Stimulated activated CD4-positive, alpha-beta T cell treated with anti-CD3 and anti-CD28 coated beads, Interleukin-15, amount 100 ng/mL, for 48 hours (primary cell): Measurements from ENCODE around the gene SAP30.
A peak's percentile ranks its signal among the peaks of the same experiment; 100 is the strongest.

Experiments
- DNase-seq, 2 donors: peaks; one replicate each; pipeline ENCODE4 v3.0.0-alpha.2; 2020; ENCODE audit warnings: low read depth in 2 of 2

SAP30 gene, protein sequence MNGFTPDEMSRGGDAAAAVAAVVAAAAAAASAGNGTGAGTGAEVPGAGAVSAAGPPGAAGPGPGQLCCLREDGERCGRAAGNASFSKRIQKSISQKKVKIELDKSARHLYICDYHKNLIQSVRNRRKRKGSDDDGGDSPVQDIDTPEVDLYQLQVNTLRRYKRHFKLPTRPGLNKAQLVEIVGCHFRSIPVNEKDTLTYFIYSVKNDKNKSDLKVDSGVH

DNA sequence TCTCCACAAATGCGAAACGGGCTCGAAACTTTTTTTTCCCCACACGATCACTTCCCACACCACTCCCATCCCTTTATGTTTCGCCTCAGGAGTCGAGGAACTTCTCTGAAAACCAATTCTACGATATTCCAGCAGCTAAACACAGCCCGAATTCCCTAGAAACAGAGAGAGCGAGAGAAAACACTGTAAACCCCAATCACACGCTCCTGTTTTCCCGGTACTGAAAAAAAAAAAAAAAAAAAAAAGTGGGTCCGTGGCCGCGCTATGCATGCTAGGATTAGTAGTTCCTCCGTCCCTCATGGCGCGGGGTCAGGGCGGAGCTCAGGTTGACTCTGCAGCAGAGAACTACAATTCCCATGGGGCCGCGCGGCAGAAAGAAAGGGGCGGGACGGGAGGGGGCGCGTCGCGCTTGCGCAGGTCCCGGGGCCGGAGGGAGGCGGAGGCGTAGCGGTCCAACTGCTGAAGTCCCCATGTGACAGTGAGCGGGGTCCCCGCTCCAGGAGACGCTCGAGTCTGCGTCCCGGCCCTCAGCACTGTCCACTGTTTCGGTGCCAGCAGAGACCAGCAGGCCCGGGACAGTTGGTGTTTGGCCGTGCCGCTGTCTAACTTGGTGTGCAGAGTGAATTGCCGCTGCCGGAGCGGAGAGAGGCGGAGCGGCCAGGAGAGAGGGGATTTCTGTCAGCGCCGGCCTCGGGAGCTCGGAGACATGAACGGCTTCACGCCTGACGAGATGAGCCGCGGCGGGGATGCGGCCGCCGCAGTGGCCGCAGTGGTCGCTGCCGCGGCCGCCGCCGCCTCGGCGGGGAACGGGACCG lies at the start of gene SAP30:
Gene SAP30 (plus strand): TSS at position 478 of the 815 bp plus-strand sequence. CDS start 229 bp downstream, at position 707.
- DNase-seq, result peak; percentile 92 to 93

DNA sequence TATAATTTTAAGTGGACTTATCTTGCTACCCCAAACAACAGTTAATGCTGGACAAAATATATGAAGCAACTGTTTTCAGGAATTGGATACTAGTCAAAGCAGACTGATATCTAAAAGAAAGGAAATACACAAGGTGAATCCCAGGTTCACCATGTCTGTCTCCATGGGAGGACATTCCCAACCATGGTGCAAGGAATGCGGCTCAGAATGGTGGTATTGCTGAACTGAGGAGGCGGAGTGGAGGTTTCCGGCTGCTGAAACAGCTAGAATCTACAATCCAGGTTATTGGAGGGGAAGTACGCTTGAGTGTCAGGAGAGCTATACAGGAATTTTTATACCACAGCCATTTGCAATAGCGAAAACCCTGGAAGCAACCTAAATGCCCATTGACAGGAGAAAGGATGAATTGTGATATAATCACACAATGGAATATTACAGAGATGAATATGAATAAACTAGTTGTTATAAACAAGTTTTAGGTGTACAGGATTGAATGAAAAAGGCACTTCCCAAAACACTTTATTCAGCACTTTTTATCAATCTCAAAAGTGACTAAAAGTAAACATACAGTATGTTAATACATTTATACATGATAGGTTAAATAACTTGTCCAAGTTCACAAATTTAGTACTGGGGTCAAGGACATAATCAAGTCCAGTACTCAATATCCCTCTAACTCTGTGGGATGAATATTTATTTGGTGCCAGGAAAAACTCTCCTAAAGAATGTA lies 45.6 kb upstream of the SAP30 start:
- DNase-seq, result no peak

DNA sequence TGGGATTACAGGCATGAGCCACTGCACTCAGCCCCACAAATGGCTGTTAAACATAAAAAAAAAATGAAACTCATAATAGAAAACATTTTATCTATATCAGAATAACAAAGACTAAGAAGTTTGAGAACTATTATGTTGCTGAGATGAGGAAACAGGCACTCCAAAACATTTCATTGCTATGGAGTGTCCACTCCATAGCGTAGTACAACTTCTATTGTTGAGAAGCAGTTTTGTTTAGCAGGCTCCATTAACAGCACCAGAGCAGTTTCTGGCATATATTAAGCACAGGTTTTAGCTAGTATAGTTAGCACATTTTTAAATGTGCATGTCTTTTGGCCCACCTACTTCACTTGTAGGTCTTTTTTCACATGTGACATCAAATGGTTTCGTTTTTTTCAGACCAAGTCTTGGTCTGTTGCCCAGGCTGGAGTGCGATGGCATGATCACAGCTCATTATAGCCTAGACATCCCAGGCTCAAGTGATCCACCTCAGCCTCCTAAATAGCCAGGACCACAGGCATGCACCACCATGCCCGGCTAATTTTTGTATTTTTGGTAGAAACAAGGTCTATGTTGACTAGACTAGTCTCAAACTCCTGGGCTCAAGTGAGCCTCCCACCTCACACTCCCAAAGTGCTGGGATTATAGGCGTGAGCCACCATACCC lies 42.4 kb upstream of the SAP30 start:
- DNase-seq, result no peak

DNA sequence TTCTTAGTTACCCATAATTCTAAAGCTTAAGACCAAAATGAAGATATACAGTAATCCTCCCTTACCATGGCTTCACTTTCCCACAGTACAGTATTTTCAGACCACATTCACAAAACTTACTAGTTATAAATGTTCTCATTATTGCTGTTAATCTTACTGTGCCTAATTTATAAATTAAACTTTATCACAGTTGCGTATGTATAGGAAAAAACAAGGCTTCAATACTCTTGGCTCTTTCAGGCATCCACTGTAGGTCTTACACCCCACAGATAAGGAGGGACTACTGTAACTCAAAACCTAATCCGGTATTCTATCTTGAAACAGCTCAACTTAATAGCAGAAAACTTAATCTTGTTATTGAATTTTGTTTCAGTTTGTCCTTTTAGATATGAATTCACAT lies 40.2 kb upstream of the SAP30 start:
- no peak for DNase-seq

DNA sequence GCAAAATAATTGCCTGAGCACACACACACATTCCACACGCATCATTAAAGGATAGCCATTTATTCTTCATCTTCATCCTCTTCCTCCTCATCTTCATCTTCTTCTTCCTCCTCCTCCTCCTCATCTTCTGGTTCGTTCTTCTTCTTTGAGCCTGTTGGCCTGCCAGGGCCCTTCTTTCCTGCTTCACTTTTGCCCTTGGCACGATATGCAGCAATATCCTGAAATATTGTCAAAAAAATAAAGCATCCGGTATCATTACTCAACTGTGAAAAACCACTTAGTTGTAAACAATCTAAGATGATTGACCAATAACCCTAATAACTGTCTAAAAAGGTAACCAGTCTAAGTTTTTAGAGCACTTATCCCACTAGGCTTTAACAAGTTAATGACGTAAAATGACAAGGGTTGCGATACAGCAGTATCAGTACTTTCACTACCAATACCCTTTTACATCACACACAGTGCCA lies 38.7 kb upstream of the SAP30 start:
- no peak for DNase-seq

DNA sequence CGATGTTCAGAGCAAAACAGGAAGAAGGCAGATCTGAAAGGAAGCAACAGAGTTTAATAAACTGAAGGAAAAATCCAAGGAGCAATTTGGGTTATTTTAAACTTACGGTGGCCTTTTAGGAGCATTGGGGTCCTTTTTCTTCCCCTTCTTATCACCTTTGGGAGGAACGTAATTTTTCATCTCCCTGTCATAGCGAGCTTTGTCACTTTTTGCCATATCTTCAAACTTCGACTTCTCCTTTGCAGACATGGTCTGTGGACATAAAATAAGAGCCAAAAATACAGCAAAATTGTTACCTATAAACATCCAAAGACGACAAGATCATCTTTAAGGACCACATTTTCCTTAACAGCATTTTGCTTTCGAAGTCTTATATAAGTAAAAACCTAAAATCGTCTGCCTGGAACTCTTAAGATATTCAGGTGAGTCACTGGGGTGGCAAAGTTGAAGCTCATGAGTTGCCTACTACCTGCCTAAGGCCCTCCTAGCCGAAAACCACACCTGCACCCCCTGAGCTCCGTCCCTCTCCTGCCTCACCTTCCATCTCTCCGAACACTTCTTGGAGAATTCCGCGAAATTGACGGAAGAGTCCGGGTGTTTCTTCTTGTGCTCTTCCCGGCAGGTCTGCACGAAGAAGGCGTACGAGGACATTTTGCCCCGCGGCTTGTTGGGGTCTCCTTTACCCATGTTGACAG lies 37.6 kb upstream of the SAP30 start:
- peak in 1 of 2 donors; percentile 4 for DNase-seq

DNA sequence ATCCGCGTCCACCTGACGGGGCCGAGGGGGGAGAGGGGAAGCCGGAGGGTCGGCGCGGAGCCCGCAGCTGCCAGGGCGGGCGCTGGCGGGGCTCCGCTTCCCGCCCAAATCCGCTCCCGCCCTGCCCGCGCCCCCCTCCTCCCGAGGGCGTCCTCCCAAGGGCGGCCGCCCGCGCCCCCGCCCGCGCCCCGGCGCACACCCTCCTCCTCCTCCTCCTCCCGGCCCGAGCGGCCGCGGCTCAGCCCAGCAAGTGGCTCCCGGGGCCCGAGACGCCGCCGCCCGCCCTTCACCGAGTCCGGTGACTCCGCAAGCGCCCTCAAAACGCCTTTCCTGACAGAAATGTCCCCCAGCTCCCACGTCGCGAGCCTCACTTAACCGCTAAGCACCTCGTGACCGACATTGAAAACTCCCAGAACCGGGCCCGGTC lies 37.1 kb upstream of the SAP30 start:
- DNase-seq, result peak in 1 of 2 donors; percentile 14

DNA sequence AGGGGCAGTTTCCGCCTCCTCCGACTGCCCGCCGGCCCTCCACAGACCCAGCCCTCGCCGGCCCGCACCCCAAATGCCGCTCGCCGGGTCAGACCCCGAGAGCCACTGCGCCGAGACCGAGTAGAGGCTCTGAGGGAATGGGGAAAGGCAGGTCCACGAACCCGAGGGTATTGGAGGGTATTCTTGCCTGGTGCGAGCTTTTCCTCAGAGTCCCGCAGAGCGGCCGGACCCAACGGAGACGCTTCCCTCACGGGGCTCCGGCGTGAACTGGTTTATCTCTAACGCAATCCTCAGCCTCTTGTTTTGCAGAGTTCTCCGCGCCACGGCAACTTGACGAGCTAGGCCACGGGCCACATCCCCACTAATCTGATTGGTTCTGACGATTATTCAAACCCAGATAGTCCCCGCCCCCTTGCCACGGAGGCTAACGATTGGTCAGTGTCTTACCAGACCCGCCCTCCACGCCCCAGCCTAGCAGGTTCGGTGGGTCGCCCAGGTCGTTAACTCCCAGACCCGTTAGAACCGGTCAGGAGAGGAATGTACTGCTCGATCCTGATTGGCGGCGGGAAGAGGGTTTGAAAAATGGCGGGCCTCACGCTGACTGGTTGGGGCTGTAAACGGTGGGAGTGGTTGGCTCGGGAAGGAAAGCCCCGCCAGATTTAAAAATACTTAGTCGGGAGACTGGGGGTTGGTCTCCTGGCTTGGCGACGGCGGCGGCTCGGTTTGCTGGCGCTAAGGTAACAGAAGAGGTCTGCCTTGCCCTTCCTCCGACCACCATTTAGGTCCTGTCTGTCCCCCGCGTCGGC lies 36.5 kb upstream of the SAP30 start, which contains the start of gene HMGB2:
Gene HMGB2 (minus strand): TSS at position 274 of the 806 bp plus-strand sequence. CDS start 709 bp downstream, outside the sequence.
- DNase-seq, result peak; percentile 99 to 100

DNA sequence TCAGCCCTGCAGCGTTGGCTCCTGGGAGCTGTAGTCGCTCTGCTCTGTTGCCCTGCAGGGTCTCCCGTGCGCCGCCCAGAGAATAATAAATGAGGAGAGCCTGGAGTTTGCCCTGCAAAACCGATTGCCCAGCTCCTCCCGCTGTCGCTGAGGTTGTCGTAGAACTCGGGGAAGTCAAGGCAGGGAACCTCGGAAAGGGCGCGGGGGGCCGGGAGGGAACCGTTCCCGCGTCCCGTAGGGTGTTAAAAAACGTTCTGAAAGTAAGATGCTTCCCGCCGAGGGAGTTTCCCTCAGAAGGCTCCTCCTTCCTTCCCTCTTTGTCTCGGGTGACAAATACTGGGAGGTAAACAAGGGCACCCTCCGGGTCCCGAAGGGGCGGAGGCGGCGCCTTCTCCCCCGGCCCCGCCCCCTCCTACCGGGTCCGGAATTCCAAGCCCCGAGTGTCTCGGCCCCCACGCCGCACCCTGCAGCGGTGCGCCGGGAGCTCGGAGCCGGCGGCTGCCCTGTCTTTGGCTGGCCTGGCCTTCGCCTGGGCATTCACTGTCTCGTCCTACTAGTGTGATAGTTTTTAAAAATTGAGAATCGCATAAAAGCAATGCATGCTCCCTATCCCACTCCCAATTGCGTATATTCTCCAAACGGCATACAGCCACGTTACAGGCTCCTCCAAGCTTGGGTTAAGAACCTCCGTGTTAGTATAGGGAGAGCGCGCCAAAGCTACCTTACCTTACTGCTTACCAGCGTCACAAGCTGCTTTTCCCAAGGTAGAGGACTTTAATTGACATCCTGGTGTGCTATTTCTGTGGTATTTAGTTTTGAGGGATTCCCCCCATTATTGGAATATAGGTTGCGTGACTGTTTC lies 35.6 kb upstream of the SAP30 start:
- DNase-seq, result peak in 1 of 2 donors; percentile 36

DNA sequence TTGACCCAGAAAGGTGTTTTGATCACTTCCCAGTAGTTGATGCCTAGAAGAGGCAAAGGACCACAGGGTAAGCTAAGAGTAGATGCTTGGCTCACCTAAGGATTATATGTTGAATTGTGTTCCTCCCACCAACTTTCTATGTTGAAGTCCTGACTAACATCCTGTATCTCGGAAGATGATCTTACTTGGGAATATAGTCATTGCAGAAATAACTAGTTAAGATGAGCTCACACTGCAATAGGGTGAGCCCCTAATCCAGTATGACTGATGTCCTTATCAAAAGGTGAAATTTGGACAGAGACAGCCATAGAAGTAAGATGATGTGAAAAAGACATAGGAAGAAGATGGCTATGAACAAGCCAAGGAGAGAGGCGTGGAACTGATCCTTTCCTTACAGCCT lies 33.3 kb upstream of the SAP30 start:
- DNase-seq, result no peak

DNA sequence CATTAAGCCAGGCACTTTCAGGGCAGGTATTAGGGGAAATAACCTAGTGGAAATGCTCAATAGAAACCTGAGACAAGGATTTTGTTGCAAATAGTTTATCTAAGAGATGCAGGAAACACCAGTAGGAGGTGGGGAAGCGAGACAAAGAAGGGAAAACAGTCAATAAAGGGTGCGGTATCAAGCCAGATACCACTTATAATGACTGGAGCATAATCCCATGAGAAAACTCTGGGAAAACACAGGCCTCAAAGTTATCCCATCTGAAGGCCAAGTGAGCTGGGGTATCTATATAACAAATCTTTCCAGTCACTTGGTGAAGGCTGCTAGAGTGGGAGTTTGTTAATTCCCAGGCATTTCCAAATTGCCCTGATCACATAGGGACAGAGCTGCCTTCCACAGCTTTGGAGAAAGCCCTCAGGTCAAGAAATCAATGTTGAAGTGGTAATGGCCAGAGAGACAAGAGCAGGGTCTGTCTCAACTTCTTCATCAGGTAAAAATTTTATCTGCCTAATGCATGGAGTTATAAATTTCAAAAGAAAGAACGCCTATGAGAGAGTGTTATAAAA lies 26.8 kb upstream of the SAP30 start:
- no peak for DNase-seq

DNA sequence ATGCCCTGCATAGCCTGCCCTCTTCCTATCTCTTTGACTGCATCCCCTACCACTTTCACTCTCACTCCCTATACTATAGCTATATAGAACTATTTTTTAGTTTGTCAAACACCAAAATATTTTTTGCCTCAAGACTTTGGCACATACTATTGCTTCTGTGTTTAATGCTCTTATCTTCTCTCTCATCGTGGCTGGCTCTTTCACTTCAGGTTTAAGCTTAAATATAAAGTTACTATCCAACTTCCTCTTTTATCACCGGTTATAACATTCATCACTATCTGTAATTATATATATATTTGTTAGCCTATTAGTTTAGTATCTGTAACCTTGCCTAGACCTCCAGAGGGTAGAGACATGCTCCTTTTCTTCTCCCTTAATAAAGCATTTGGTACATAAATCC lies 25.1 kb upstream of the SAP30 start:
- no peak for DNase-seq

DNA sequence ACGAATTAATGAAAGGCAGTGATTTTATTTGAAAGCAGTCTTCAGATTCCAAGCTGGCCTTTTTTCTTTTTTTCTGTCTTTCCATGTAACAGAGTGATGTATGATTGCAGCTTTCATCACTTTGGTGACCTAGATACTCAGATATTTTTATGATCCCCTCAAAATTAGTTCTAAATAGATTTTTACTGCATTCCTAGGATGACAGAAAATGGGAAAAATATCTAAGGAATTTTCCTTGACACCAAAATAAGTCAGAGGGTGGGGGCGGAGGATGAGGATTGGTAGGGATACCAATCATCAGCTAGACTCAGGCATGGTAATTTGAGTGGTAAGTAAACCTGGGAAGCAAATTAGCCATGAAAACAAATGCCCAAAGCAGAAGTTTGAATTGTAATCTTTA lies 24.7 kb upstream of the SAP30 start:
- DNase-seq, result no peak

DNA sequence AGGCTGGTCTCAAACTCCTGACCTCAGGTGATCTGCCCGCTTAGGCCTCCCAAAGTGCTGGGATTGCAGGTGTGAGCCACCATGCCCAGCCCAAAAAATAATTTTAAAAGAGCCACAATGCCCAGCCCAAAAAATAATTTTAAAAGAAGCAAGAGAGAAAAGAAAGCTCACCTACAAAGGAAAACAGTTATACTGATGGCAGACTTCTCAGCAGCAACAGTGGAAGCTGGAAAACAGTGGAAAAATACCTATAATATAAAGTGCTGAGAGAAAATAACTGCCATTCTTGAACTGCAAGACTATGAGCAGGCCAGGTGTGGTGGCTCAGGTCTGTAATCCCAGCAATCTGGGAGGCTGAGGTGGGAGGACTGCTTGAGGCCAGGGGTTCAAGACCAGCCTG lies 23.3 kb upstream of the SAP30 start:
- DNase-seq, result no peak

DNA sequence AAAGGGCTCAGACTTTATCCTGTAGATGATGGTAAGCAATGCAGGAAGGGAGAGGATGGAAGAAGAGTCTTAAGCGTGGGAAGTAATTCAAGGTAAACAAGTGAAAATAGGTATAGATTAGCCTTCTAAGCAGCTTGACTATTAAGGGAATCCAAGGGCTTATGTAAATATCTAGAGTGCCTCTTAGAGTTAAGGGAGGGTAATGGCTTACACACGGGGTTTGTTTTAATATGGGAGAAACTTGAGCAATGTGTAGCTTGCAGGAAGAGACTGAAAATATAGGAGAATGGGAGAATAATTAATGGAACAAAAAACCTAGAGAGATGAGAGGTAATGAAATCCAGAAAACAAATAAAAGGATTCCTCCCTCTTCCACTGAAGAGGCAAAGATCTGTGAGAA lies 12.8 kb upstream of the SAP30 start:
- no peak for DNase-seq

DNA sequence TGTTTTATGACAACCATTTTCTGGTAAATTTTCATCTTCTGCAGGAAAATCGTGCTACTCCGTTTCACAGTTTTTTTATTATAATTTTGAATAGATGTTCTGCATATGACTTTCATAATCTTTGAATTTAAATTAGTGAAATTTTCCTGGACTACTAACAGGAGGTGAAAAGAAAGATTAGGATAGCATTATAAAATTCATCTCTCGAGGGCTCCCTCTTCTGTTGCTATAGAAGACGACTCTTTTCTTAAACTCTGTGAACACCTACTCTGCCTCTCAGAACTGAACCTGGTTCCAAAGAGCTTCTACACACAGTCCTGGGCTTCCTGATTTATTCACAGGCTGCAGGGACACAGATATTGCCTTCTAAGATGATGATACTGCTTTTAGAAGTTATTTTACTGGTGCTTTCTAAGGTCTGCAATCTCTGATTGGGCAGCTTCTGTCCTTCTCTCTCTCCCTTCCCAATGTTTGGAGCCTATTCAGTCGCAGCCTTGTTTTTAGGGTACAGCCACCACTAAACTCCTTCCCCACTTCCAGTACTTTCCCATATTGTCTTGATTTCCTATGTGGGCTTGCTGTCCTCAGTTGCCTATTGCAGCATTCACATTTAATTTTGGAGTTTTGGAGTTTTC lies 10.1 kb upstream of the SAP30 start:
- no peak for DNase-seq

DNA sequence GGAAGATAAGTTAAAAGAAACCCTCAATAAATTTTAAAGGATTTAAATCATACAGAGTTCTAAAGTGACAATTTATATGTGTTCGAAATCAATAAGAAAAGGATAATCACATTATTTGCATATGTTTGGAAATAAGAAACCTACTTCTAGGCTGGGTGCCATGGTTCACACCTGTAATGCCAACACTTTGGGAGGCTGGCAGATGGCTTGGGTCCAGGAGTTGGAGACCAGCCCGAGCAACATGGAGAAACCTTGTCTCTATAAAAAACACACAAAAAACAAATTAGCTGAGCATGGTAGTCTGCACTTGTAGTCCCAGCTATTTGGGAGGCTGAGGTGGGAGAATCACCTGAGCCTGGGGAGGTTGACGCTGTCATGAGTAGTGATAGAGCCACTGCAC lies 8.1 kb upstream of the SAP30 start:
- no peak for DNase-seq

DNA sequence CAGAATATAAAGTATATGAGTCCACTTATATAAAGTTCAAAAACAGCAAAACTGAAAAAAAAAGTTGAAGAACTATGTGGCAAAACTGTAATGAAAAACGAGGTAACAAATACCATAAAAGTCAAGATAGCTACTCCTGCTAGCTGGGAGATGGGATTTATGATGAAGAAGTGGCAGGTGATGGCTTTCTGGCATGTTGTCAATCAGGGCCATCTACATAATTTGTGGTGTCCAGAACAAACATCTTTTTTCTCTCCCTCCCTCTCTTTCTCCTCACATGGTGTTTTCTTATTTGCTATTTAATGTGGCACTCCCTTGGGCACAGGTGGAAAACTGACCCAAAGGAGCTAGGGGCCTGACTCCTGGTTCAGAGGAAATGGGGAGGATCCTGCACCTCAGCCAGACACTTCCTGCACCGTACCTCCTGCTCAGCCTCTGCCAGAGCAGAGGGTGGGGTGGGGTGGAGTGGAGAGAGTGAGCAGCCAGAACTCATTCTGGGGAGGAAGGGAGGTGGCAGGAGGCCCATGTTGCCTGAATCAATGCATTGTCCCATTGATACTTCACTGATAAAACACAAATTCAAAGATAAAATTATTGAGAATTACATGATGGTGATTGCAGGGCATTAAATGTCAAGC lies 5.3 kb upstream of the SAP30 start:
- no peak for DNase-seq
